ENCODE data around the gene AIMP1.

DNA sequence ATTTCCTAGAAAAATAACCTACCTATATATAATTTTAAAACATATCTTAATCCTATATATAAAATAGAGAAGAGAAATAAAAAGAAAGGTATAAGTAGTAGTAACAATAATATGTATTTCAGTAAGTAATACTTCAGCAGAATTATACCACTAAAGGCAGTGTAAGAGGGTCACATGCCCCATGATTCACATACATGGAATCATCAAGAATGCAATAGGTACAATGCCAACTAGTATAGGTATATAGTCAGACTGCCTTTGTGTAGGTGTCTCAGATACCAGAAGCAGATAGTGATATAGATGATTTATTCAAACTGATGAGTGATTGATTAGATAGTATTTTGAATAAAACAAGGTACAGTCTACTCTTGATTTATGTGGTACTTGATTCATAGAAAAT lies 9.4 kb downstream of the AIMP1 start:
- TF ChIP-seq GATA3 (IDR thresholded peaks at IDR 0.05; ENCODE audit: low read depth, low read length) (no peak), GATA2 (IDR thresholded peaks at IDR 0.05; ENCODE audit: low read depth, low read length) (no peak)

Data from SH-SY5Y (cell line).